Type B pancreatic cell (in vitro differentiated cells): ENCODE measurements around the gene COL13A1. TPM values are rescaled to one million over a fixed set of nuclear protein-coding genes. Genes with fewer than 3 reads are reported as not detected.

ENCODE experiments used
- DNase-seq: peaks from one replicate; pipeline ENCODE4 v3.0.0; 2021; ENCODE audit warnings: mixed read lengths; ENCODE audit not compliant: unreplicated experiment; ENCODE audit errors: extremely low spot score
- H3K27ac Mint-ChIP-seq: 2 replicates; pipeline ENCODE4 v1.8.0; 2021; ENCODE audit warnings: mild to moderate bottlenecking, mixed read lengths
- H3K27me3 Mint-ChIP-seq: 2 replicates; pipeline ENCODE4 v1.8.0; 2021; ENCODE audit warnings: mixed read lengths
- H3K36me3 Mint-ChIP-seq: 2 replicates; pipeline ENCODE4 v1.8.0; 2021; ENCODE audit warnings: mixed read lengths
- H3K4me1 Mint-ChIP-seq: one replicate; pipeline ENCODE4 v1.8.0; 2021; ENCODE audit warnings: mixed read lengths; ENCODE audit not compliant: unreplicated experiment
- H3K4me3 Mint-ChIP-seq: 2 replicates; pipeline ENCODE4 v1.8.0; 2021; ENCODE audit warnings: mild to moderate bottlenecking, mixed read lengths
- H3K9me3 Mint-ChIP-seq: 2 replicates; pipeline ENCODE4 v1.8.0; 2021; ENCODE audit warnings: mixed read lengths
- total RNA-seq: library from RNA; stranded (reverse); gene quantifications from 2 replicates; pipeline ENCODE4 v1.2.1, GENCODE V29; 2021; ENCODE audit warnings: low replicate concordance
- TF ChIP-seq, protein P1 (sequence below): fragments of 200-600 bp; sonication (generic); conservative IDR thresholded peaks from 2 replicates; pipeline ENCODE4 v1.5.0; 2021; ENCODE audit warnings: antibody characterized with exemption, mild to moderate bottlenecking

COL13A1 gene
- total RNA-seq, 1 donor from 2014 or later: 18.6 TPM

DNA sequence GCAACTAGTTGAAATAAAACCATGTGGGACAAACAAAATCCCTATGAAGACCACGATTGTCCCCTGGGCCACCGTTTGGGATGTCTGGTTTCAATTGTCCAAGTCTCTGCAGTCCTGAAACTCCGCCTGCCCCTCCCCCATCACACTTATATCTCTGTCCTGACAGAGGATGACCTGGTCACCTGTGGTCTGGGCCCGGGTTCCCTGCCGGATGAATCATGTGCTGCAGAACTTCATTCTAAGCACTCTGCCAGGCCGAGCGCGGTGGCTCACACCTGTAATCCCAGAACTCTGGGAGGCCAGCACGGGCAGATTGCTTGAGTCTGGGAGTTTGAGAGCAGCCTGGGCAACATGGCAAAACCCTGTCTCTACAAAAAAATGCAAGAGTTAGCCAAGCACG is 91.1 kb downstream of the COL13A1 start:
- no peaks in the 10 kb centered on the region for H3K9me3 Mint-ChIP-seq
- H3K27me3 Mint-ChIP-seq: peaks cover 6% of the 10 kb centered on the region
- peaks cover 13% of the 10 kb centered on the region for H3K4me1 Mint-ChIP-seq
- H3K27ac Mint-ChIP-seq: no peak overlapping the region
- H3K4me3 Mint-ChIP-seq: no peak overlapping the region
- no peaks in the 10 kb centered on the region for H3K36me3 Mint-ChIP-seq
- TF ChIP-seq, protein P1, sequence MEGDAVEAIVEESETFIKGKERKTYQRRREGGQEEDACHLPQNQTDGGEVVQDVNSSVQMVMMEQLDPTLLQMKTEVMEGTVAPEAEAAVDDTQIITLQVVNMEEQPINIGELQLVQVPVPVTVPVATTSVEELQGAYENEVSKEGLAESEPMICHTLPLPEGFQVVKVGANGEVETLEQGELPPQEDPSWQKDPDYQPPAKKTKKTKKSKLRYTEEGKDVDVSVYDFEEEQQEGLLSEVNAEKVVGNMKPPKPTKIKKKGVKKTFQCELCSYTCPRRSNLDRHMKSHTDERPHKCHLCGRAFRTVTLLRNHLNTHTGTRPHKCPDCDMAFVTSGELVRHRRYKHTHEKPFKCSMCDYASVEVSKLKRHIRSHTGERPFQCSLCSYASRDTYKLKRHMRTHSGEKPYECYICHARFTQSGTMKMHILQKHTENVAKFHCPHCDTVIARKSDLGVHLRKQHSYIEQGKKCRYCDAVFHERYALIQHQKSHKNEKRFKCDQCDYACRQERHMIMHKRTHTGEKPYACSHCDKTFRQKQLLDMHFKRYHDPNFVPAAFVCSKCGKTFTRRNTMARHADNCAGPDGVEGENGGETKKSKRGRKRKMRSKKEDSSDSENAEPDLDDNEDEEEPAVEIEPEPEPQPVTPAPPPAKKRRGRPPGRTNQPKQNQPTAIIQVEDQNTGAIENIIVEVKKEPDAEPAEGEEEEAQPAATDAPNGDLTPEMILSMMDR: no peak
- no peak for DNase-seq

DNA sequence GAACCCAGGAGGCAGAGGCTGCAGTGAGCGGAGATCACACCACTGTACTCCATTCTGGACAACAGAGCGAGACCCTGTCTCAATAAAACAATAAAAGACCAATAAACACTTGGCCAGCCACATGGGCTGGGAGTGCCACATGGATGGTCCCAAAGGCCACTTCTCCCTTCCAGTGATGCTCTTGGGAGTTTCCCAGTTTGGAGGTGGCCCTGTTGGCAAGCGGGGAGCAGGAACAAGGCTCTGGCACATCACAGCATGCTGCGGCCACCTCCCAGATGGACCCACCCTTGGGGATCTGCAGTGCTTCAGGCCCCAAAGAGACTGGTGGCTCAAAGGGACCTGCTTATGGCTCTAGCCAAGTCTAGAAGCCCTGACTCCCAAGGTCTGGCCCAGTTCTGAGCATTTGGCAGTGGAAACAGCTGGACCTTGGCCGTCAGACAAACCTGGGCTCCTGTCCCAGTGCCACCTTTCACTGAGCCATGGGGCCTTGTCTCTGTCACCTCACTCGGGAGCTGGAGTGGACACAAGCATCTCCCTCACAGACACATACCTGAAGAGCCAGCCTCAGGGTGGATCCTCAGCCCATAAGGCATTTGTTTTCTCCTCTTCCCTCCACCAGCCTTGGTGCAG is 91.7 kb downstream of the COL13A1 start:
- H3K36me3 Mint-ChIP-seq: no peaks in the 10 kb centered on the region
- H3K27me3 Mint-ChIP-seq: peaks cover 6% of the 10 kb centered on the region
- no peak overlapping the region for H3K4me3 Mint-ChIP-seq
- peaks cover 14% of the 10 kb centered on the region for H3K4me1 Mint-ChIP-seq
- TF ChIP-seq, protein P1: no peak
- DNase-seq: no peak
- no peaks in the 10 kb centered on the region for H3K9me3 Mint-ChIP-seq
- H3K27ac Mint-ChIP-seq: no peak overlapping the region

DNA sequence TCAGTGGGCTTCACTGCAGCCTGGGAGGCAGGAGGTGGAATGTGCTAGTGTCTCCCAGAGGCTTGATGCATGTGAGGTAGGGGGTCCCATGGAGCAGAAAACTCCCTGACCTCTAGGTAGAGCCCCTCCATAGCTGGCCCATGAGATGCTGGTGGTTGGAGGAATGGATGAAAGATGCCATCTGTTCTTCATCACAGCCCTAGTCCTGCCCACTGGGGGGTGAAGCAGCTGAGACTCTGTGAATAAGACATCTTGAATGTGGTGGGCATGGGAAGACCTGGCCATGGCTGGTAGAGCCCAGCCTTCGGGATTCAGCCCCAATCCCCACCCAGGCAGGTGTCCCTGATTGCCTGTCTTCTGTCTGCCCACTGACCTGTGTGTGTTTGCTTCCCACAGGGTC is 92.5 kb downstream of the COL13A1 start:
- DNase-seq: no peak
- Mint-ChIP-seq H3K36me3 (no peaks in the 10 kb centered on the region), H3K27me3 (peaks cover 9% of the 10 kb centered on the region), H3K9me3 (no peaks in the 10 kb centered on the region), H3K4me1 (peaks cover 18% of the 10 kb centered on the region), H3K27ac (no peak overlapping the region), H3K4me3 (no peak overlapping the region)
- TF ChIP-seq, protein P1: no peak

DNA sequence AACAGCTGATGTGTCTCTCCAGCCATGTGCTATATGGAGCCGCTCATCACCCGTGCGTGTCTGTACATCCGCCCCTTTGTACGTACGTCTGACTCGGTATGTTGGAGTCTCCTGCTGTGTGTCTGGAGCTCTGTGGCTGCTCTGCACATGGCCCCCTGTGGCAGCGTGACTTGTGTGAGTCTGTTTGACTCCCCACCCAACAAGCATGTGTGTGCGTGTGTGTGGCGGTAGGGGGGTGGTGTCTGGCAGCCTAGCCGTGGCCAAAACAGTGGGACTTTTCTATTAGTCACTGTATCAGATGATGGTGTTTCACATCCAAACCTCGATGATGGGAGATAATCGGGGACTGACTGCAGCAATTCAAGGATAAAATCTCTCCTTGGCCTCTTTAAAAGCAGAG is 94.1 kb downstream of the COL13A1 start:
- no peak overlapping the region for H3K4me3 Mint-ChIP-seq
- peaks cover 7% of the 10 kb centered on the region for H3K27me3 Mint-ChIP-seq
- TF ChIP-seq, protein P1: no peak
- no peak for DNase-seq
- no peaks in the 10 kb centered on the region for H3K9me3 Mint-ChIP-seq
- H3K4me1 Mint-ChIP-seq: peaks cover 18% of the 10 kb centered on the region
- H3K36me3 Mint-ChIP-seq: no peaks in the 10 kb centered on the region
- H3K27ac Mint-ChIP-seq: peak overlapping the region; percentile 59

DNA sequence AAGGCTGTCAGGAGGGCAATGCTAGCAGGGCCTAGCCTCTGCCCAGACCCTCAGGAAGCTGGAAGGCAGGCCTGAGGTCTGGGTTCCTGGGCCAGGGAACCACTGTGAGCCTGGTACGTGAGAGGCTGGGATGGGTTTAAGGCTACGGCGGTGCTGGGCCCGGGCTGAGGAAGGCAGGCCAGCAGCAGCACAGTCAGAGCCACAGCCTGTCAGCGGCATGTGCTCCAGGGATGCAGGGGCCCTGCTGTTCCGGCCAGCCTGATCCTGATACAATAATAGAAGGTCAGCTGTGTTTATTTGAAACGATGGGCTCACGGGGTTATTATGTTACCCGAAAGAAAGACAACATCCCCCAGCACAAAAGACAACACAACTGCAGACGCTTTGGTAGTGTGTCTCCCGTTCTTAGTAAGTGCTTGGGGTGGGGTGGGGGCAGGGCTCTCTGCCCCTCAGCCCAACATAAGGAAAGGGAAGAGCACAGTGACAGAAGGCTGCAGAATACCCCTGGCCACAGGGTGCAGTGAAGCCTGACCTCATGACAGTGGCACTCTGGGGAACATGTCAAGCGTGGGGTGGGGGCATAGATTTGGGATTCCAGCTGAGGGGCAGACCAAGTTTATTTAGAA is 95.0 kb downstream of the COL13A1 start:
- TF ChIP-seq, protein P1: no peak
- Mint-ChIP-seq H3K36me3 (no peaks in the 10 kb centered on the region), H3K27me3 (peaks cover 3% of the 10 kb centered on the region), H3K27ac (peak overlapping the region; percentile 48), H3K9me3 (no peaks in the 10 kb centered on the region), H3K4me1 (peaks cover 23% of the 10 kb centered on the region), H3K4me3 (no peak overlapping the region)
- DNase-seq: no peak
